ENCODE results near the gene CPLX1.

Gene CPLX1

DNA sequence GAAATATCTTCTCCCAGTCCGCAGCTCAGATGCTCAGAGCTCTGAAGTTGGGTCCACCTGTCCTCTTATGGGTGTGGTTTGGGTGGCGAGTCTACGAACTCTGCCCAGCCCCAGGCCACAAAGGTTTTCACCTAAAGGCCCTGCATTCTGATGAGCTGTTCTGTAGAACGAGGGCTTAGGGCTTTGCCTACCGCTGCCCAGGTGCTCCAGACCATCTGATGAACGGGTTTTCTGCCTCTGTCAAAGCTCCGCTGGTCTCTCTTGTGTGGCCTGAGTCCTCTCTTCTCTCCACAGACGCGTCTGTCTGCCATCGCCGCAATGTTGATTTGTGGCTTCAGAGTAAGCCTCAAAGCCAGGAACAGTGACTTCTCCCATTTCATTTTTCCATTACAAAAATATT, 28.4 kb upstream of the CPLX1 start:
- no peak for DNase-seq (ENCODE audit: low read depth)

DNA sequence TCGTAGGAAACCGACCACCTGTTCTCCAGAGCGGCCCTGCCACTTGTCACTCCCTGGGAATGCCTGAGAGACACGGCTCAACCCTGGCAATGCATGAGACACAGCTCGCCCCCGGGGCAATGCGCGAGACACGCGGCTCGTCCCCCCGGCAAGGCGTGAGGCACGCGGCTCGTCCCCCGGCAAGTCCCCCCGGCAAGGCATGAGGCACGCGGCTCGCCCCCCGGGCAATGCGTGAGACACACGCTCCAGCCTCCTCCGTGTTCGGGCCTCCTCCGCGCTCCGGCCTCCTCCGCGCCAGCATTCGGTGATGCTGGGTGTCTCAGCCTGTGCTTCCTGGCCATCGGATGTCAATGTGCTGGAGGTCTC, 27.5 kb upstream of the CPLX1 start:
- no peak for DNase-seq (ENCODE audit: low read depth)

DNA sequence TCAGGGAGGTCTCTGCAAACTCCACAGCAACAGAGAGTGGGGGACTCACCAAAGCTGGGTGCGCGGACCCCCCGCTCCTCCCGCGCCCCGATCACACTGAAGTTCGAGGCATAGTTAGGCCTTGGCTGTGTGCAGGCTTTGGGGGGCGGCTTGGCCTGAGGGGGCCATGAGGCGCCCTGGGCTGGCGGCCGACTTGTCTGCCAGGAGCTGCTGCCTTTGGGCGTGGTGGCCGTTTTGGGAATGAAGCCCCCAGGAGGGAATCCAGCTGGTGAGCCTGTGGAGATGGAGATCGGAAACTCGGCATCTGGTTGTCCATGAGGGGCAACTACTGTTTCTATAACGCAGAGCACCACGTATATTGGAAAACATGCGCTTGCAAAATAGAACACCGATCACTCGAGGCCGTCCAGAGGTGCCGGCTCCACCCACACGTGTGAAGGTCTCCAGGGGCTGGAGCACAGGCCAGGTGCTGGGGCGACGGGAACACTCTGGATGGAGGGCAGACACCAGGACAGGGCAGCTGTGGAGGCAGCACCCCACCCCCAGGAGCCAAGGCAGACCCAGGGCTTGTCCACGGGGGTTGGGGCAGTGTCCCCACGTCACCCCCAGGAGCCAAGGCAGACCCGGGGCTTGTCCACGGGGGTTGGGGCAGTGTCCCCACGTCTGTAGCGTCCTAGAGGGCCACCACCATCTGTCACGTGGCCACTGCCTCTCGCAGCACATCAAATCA, 25.9 kb upstream of the CPLX1 start:
- DNase-seq (ENCODE audit: low read depth) = no peak

DNA sequence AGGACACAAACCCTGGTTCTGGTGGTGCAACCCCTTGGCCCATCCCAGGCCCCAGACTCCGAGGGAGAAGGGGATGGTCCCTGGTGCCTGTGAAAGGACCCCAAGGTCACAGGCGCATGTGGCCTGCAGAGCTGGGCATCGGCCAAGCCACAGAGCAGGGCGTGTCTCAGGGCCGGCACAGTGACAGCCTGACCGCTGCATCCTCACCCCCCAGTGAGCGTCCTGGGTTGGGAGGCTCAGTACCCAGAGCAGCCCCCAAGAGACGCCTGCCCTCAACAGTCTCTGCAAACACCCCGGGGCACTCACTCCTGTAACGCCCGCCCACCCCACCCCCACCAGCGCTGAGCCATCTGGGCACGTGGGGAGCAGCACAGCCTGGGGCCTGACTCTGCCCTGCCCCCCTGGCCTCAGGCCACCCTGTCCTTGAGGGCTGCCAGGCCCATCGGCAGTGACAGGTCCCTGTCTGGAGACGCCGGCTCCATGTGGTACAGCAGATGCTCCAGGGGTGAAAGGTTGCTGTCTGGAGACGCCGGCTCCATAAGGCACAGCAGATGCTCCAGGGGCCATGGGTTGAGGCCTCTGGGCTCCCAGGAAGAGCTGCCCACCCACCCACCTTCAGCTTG, 24.5 kb upstream of the CPLX1 start:
- no peak for DNase-seq (ENCODE audit: low read depth)

DNA sequence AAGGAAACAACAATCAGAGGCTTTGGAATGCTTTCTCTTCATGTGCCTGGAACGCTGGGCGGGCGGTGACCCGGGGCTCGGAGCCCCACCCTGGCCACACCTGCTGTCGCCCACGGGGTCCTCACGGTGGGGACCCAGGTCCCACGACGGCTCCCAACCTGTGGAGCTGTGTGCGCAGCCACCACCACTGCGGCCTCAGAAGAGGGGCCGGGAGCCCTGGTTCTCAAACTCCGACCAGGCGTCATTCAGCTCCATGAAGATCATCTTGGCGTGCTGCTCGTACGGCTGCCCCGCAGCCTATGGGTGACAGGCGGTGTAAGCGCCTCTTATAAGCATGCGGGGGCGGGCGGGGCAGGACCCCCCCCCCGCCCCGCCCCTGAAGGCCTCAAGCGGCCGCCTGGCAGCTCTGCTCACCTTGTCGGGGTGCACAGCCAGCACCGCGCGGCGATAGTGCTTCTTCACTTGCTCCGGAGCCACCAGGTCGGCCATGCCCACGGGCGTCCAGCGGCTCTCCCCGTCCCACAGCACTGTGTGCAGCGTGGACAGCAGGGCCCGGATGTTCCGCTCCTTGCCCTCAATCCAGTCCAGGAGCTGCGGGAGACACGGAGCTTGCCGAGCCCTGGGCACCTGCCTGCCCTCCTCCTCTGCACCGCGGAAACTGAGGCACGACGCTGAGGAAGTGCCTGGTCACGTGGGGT, 23.7 kb upstream of the CPLX1 start:
- DNase-seq (ENCODE audit: low read depth) = no peak

DNA sequence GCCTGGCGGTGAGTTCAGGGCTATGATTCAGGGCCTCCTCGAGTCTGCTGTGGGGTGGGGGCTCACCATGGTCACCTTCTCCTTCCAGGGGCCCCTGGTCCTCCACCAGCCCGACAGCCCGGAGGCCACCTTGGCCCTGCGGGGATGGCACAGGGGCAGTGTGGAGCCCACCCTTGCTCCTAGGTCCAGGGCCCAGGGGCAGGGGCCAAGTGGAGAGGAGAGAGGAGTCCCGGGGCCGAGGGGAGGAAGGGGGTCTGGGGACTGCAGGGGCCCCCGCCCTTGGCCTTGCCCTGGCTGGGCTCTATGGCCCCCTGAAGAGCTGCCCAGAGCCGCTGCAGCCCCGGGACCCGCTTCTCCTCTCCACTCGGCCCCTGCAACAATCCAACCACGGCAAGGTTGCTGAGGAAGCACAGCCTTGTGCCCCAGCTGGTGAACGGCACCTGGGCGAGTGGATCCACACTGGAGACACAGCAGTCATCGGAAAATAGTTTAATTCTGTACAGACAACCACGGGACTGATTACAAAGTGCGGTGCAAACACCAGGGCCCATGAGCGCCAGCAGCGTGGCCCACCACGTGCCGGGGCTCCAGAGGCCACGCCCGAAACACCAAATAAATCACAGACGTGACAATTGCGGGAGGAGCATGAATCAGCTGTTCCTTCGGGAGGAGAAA, 23.0 kb upstream of the CPLX1 start:
- DNase-seq (ENCODE audit: low read depth) = no peak

DNA sequence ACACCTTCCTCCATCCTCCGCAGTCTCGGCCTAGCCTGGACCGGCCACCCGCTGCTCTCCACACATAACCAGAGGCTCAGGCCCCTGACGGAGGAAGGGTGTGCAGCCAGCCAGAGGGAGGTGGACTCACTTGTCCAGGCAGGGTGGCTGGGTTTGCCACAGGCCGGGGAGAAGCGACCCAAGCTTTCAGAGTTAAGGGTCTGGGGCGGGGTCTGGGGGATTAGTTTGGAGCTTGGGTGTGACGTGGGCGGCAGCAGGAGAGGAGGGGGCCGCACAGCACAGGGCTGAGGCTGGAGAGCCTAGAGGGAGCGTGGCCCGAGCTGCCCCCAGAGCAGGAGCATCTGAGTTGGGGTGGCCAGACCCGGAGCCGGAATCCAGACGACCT, 22.4 kb upstream of the CPLX1 start:
- DNase-seq (ENCODE audit: low read depth) = no peak

DNA sequence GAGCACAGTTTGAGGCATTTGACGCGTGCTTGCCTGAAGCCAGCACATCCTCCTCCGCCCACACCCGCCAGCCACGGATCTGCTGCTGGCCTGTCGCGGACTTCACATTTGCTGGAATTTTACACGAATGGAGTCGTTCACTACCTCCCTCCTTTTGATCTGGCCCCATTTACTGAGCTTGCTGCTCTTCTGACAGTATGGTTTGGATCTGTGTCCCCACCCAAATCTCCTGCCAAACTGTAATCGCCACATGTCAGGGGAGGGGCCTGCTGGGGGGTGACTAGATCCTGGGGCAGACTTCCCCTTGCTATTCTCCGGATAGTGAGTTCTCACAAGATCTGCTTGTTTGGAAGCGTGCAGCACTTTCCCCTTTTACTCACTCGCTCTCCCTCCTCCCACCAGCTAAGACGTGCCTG, 19.9 kb upstream of the CPLX1 start:
- no peak for DNase-seq (ENCODE audit: low read depth)

DNA sequence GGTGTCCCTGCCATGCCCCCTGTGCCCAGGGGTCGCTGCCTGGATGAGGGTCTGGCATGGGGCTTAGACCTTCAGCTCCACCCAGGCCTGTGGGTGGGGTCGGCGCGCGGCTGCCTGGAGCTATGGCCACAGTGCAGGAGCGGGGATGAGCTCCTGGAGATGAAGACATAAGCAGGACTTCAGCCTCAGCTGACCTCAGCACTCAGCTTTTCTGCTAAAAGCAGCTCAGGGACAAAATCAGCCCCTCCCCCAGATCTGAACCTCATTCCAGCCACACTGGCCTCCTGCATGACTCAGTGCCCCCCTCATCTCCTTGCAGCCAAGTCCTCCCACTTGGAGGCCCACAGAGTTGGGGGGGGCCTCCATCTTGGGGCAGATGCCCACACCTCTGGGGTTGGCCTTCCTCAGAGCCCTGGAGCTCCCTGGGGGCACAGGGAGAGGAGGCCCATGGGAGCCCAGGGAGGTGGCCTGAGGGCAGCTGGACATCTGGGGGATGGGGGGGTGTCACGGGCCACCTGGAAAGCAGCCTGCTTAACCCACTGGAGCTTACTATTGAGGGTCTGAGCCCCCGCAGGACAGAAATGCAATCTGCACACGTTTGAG, 19.4 kb upstream of the CPLX1 start:
- DNase-seq (ENCODE audit: low read depth) = no peak

DNA sequence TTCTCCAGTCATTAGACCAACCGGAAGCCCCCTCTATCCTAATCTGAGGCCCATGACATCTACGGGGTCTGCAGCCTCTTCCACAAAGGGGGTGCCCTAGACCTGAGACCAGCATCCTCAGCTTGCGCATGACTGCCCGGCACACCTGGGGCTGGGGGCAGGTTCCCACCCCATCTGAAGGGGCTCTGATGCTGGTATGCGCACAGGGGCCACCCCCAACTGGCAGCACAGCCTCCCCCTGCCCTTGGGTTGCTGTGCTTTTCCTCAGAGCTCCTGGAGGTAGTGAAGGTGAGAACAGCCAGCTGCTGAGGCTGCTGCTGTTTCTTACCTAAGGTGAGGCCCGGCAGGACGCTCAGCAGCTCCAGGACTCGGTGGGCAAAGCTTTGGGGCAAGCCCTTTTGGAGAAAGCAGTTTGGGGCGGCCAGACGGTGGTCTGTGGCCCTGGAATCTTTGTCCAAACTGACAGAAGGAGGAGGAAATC, 18.9 kb upstream of the CPLX1 start:
- DNase-seq (ENCODE audit: low read depth) = no peak

DNA sequence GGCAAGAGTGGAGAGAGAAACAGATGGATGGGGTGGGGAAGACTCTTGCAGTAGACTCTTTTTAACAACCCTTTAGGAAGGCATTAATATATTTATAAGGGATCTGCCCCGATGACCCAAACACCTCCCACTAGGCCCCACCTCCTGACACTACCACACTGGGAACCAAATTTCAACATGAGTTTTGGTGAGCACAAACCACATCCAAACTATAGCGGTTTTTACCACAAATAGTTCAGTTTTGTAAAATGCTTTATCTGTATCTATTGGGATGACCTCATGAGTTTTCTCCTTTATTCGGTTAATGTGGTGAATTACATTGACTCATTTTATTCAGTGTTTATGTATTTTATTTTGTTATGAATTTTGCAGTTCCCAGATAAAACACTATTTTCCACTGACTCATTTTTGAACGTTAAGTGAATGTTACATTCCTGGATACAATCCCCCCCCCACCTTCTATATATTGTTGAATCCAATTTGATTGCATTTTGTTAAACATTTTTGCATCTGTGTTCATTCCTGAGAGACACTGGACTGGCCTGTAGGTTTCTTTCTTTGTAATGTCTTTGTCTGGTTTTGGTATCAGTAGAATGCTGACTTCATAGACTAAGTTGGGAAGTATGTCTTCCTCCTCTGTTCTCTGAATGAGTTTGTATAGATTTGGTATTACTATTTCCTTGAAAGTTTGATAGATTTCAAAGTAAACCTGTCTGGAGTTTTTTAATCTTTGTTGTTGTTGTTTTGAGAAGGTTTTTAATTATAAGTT, 13.9 kb upstream of the CPLX1 start:
- DNase-seq (ENCODE audit: low read depth) = no peak

DNA sequence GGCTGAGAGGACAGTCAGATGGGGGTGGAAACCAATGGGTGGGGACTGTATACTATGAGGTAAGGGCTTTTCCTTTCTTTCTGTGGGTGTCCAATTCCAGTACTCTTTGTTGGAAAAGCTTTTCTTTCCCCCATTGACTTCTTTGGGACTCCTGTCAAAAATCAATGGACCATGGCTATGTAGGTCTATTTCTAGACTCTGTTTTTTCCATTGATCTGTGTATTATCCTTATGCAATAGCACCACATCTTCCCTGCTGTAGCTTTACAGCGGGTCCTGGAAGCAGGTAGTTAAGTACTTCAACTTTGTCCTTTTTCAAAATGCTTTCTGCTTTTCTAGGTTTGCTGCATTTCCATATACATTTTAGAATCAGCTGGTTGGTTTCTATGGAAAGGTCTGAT, 11.8 kb upstream of the CPLX1 start:
- no peak for DNase-seq (ENCODE audit: low read depth)

DNA sequence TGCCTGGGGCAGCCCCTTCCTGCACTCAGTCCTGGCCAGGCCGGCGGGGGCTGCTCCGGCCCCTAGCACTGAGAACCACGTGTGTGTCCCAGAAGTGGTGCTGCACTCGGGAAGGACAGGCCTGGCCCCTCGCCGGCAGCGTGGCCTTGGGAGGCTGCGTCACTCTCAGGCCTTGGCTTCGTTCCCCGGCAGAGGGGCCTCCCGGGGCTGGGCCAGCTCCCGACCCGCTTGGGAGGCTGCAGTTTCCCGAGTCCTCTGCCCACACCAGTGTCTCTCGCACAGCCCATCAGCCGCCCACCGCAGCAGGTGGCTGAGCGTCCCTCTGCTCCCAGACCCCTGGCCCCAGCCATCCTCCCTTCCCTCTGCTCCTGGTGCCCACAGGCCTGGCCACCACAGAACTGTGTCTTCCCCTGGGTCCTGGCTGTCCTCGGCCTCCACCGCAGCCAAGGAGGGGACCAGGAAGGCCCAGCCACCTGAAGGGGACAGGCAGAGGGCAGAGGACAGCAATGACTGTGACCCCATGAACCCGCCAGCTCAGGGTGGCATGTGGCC, 10.9 kb upstream of the CPLX1 start:
- DNase-seq (ENCODE audit: low read depth) = no peak

DNA sequence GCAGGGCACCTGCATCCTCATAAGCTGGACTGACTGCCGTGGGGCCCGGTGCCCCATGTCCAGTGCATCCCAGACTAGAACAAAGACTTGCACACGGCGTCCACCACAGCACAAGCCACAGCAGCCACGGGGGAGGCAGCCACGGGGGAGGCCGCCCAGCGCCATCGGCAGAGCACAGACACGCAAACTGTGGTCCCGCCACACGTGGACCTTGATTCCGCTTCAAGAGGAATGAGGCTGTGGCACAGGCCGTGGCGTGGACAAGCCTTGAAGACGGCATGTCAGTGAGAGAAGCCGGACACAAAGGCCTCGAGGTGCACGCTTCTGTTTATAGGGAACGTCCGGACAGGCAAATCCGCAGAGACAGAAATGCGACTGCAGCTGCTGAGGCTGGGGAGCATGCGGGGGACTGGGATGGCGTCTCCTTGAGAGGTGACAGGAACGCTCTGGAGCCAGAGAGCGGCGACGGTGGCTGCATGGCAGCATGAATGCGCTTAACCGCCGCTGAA, 10.1 kb upstream of the CPLX1 start:
- DNase-seq (ENCODE audit: low read depth) = no peak

DNA sequence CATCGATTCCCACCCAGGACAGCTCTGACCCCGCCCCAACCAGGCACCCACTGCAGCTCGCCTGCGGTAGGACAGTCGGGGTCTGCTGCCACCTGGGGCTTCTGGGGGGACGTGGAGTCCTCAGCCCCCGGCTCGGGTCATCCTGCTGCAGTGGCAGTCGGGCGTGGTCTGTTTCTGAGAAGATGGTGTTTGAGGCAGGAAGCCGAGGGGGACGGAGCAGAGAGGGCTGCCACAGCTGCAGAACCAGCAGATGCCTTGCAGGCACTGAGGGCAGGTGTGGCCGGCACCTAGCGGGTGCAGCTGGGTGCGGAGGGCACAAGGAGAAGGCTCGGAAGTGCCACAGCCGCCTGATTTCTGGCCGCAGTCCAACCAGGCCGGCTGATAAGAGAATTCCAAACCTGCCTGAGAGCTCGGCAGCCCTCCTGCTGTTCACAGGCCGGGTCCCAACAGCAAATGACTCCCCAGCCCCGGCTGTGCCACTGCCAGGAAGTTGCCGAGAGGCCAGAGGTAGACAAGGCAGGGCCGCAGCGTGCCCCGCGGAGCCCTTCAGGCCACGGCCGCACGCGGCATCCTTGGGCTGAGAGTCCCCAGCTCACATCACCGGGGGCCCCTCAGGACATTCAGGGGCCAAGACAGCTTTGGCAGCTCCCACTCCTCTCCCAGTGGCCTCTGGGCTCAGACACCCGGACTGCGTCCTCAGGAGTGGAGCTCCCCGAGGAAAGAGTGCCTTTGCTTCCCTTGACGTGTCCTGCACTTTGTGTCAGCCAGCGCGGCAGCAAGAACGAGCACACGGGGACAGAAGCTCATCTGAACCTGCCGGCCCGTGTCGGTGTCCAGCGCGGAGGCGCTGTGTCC, 9.4 kb upstream of the CPLX1 start:
- DNase-seq (ENCODE audit: low read depth) = no peak

DNA sequence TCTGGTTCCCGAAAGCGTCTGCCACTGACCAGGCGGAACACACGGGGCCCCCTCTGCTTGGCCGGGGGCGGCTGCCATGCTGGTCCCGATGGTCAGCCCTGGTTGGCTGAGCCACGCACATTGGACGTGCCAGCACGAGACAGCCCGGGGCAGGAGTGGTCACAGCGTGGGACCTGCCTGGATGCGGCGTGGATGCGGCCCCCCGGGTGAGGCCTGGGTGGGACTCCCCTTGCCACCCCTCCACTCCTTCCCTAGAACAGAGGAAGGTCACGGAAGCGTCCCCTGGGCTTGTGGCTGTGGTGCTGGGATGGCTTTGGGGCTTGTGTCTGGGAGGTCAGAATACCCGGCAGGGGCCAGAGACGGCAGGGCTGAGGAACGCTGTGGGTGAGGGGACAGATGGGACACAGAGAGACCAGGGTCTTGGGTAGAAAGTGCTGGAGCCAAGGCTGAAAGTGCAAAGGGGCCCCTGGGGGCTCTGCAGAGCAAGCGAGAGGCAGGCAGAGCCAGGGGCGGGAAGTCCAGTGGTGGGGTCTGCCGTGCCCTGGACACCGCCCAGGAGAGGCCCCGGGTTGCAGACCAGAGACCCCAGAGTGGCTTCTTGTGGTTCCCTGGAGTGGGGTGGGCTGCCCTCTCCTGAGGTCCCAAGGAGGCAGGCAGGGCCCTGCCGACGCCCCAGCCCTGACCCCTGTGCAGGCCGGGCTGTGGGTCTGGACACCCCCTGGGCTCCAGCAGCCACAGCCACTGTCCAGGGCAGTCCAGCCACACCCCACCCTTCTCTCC, 8.6 kb upstream of the CPLX1 start:
- DNase-seq (ENCODE audit: low read depth) = no peak

DNA sequence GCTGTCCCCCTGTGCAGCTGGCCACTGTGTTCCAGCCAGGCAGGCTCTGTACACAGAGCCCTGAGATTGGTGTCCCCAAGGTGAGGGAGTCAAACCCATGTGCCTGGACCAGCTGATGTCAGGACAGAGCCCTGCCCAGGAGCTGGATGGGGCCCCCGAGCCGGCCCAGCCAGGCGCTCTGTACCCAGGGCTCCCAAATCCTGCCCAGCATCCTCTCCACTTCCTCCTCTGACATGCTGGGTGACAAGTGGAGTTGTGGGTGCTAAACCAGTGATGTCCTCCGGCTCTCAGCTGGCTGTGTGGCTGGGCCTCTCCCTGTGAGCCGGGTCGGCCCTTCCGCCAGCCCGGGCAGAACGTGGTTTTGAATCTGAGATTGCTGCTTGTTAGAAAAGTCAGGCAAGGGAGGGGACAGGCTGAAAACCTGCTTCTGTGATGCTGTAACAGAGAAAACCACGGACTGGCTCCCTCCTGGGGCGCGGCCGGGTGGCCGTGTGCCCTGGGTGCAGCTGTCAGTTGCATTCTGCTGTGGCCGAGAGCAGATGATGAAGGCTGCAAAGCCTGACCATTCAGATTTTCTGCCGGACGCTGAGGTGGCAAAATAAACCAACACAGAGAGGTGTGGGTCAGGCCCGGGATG, 7.9 kb upstream of the CPLX1 start:
- no peak for DNase-seq (ENCODE audit: low read depth)

DNA sequence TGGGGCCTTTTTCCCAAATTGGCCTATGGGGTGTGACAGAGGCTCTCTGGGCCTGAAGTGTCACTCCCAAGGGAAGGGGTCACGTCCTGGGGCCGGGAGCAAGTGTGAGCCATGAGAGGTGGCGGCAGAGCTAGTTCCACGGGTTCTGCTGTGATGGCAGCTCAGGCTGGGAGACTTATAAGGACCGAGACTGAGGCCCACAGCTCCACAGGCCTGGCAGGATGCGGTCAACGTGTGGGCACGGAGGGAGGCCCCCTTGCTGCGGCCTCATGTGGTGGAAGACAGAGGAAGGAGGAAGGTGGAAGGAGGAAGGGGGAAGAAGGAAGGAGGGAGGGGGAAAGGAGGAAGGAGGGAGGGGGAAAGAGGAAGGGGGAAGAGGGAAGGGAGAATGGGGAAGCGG, 7.2 kb upstream of the CPLX1 start:
- no peak for DNase-seq (ENCODE audit: low read depth)

DNA sequence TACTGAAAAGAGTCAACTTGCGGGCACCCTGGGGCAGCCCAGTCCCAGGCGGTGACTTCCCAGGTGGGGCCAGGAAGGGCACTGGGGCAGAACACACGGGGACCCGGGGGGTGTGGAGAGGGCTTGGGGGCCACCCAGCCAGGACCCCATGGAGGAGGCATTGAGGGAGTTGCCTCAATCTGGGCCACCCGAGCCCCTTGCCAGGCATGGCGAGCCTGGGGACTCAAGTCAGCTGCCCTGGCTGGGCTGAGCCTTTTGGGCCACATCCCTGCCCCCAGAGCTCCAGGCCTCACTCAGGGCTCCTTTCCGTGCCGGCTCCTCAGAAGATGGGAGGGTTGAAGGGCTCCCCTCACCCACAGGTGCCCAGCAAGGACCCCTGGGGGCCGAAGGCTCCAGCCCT, 6.6 kb upstream of the CPLX1 start:
- DNase-seq (ENCODE audit: low read depth) = no peak

All from T-helper 22 cell (primary cell).